Karpas-422 (cell line): ENCODE measurements around the gene ZNHIT1. TPM values are rescaled to one million over a fixed set of nuclear protein-coding genes. Genes with fewer than 3 reads are reported as not detected.
"Not testable (repeated sequence)": the region's sequence is repeated elsewhere in the genome, so short reads cannot be mapped to it uniquely, and the experiment has no call there.

Experiments used
- DNase-seq: peaks from one replicate; pipeline ENCODE4 v3.0.0-alpha.2; 2015
- H2AFZ ChIP-seq: fragments of 200-600 bp; sonication (generic); 2 replicates; pipeline ENCODE4 v1.6.1; 2014; ENCODE audit warnings: antibody characterized with exemption, low read length, mixed read lengths
- H3K27ac ChIP-seq: fragments of 200-600 bp; sonication (generic); 2 replicates; pipeline ENCODE4 v1.5.1; 2014; ENCODE audit warnings: mild to moderate bottlenecking, low read length, moderate library complexity
- H3K27me3 ChIP-seq: fragments of 200-600 bp; sonication (generic); 2 replicates; pipeline ENCODE4 v1.6.1; 2014; ENCODE audit warnings: low read length, mixed read lengths
- H3K36me3 ChIP-seq: fragments of 200-600 bp; sonication (generic); 2 replicates; pipeline ENCODE4 v1.6.1; 2014; ENCODE audit warnings: low read length, mixed read lengths; ENCODE audit not compliant: insufficient read depth
- H3K4me1 ChIP-seq: fragments of 200-600 bp; sonication (generic); 2 replicates; pipeline ENCODE4 v1.6.1; 2014; ENCODE audit warnings: mild to moderate bottlenecking, low read length, mixed read lengths
- H3K4me2 ChIP-seq: fragments of 200-600 bp; sonication (generic); 2 replicates; pipeline ENCODE4 v1.6.1; 2014; ENCODE audit warnings: low read length, low read depth, mild to moderate bottlenecking; ENCODE audit not compliant: poor library complexity, severe bottlenecking
- H3K4me3 ChIP-seq: fragments of 200-600 bp; sonication (generic); 2 replicates; pipeline ENCODE4 v1.5.1; 2014; ENCODE audit warnings: mild to moderate bottlenecking, antibody characterized with exemption, low read length, mixed read lengths
- H3K79me2 ChIP-seq: fragments of 200-600 bp; sonication (generic); 2 replicates; pipeline ENCODE4 v1.6.1; 2014; ENCODE audit warnings: mild to moderate bottlenecking, low read length, mixed read lengths
- H3K9ac ChIP-seq: fragments of 200-600 bp; sonication (generic); 2 replicates; pipeline ENCODE4 v1.6.0; 2014; ENCODE audit warnings: low read length
- H3K9me2 ChIP-seq: fragments of 200-600 bp; sonication (generic), shearing (Covaris generic); replicated peaks from 2 replicates; pipeline ENCODE4 v1.6.0; 2014; ENCODE audit warnings: mild to moderate bottlenecking, low read length, moderate library complexity; ENCODE audit not compliant: insufficient read depth
- H3K9me3 ChIP-seq: fragments of 300-700, 200-600 bp; sonication (generic); 2 replicates; pipeline ENCODE4 v1.6.1; 2014; ENCODE audit warnings: low read length, mixed read lengths
- H4K20me1 ChIP-seq: fragments of 200-600 bp; sonication (generic); 2 replicates; pipeline ENCODE4 v1.6.1; 2014; ENCODE audit warnings: mild to moderate bottlenecking, antibody characterized with exemption, low read length, low read depth; ENCODE audit not compliant: insufficient read depth
- total RNA-seq: library from RNA; depleted of rRNA; stranded (reverse); fragments of >200 nt; shearing (Covaris generic); gene quantifications from 2 replicates; pipeline ENCODE4 v1.2.3, GENCODE V29; 2014; ENCODE audit warnings: low replicate concordance

The ZNHIT1 gene
- total RNA-seq, 1 experiment from 2014 or later: 50.9 TPM

DNA sequence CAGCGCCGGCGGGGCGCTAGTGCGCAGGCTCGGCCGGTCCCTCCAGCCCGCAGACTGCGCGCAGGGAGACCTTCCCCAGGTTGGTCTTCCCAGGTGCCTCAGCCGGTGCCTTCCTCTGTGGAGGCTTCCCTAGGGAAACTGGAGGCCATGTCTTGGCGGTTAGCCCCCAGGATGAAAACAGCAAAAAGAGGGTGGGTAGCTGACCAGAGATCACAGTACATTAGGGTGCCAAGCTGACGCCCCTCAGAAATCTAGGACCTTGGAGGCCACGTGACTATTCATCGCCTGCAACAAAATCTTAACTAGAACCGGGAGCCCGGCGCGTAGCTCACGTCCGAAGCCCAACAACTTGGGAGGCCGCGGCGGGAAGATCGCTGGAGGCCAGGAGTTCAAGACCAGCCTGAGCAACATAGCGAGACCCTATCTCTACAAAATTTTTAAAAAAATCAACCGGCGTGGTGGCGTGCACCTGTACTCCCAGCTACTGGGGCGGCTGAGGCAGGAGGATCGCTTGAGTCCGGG, 27.2 kb downstream of the ZNHIT1 start:
- Histone ChIP-seq H3K4me2 (peak overlapping the region; percentile 99), H3K27ac (no peak overlapping the region), H3K36me3 (peaks cover 11% of the 10 kb centered on the region), H3K4me1 (peaks cover 23% of the 10 kb centered on the region), H3K9ac (peak overlapping the region; percentile 100), H3K9me3 (no peaks in the 10 kb centered on the region), H3K27me3 (no peaks in the 10 kb centered on the region), H4K20me1 (peaks cover 9% of the 10 kb centered on the region; the same call in 1 of the 2 replicates), H3K4me3 (peak overlapping the region; percentile 100), H3K79me2 (peaks cover 64% of the 10 kb centered on the region), H3K9me2 (no peaks in the 10 kb centered on the region), H2AFZ (0 out of 2 replicates have a peak overlapping the region, but pooled peaks have one; percentile 77)
- DNase-seq: no peak

DNA sequence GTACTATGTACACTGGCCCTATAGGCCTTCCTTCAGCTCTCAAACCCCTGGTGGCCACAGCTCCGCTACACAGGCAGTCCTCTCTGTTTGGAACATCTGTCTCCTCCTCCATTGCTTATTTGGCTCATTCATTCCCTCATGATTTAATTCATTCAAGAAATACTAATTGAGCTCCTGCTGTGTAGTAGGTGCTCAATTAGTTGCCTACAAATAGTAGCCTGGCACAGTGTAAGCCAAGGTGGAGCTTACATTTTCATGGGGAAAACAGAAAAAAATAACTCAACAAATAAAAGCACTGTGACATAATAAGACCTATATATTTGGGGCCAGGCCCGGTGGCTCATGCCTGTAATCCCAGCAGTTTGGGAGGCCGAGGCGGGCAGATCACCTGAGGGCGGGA, 30.3 kb downstream of the ZNHIT1 start:
- Histone ChIP-seq H3K4me2 (no peak overlapping the region), H3K27ac (no peak overlapping the region), H4K20me1 (peaks cover 14% of the 10 kb centered on the region), H2AFZ (no peak overlapping the region), H3K27me3 (no peaks in the 10 kb centered on the region), H3K9ac (no peak overlapping the region), H3K4me3 (no peak overlapping the region), H3K4me1 (peaks cover 38% of the 10 kb centered on the region), H3K36me3 (peaks cover 11% of the 10 kb centered on the region), H3K9me2 (no peaks in the 10 kb centered on the region), H3K79me2 (peaks cover 70% of the 10 kb centered on the region), H3K9me3 (no peaks in the 10 kb centered on the region)
- no peak for DNase-seq

DNA sequence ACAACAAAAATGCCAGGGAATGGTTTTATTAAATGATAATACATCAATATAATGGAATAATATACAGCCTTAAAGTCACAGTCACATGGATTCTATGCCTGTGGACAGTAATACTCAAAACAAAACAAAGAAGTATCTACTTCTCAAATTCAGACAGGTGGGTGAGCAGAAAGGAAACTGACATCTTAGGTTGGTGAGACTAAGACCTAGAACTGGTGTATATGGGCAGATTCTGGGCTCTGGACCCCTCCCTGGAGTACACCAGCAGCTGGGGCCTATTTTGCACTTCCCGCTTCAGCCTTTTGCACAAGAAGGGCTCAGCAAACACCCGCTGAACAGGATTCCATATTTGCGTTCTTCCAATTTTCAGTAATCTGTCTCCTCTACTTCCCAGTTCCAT, 32.4 kb downstream of the ZNHIT1 start:
- Histone ChIP-seq H3K27ac (no peak overlapping the region), H3K9me2 (no peaks in the 10 kb centered on the region), H3K36me3 (peaks cover 11% of the 10 kb centered on the region), H2AFZ (no peak overlapping the region), H3K79me2 (peaks cover 55% of the 10 kb centered on the region), H3K9me3 (no peaks in the 10 kb centered on the region), H3K4me2 (peak overlapping the region; percentile 97), H3K4me3 (peak overlapping the region; percentile 91; the same call in 1 of the 2 replicates), H4K20me1 (peaks cover 5% of the 10 kb centered on the region), H3K27me3 (no peaks in the 10 kb centered on the region), H3K4me1 (peaks cover 27% of the 10 kb centered on the region), H3K9ac (peak overlapping the region; percentile 28)
- DNase-seq: no peak

DNA sequence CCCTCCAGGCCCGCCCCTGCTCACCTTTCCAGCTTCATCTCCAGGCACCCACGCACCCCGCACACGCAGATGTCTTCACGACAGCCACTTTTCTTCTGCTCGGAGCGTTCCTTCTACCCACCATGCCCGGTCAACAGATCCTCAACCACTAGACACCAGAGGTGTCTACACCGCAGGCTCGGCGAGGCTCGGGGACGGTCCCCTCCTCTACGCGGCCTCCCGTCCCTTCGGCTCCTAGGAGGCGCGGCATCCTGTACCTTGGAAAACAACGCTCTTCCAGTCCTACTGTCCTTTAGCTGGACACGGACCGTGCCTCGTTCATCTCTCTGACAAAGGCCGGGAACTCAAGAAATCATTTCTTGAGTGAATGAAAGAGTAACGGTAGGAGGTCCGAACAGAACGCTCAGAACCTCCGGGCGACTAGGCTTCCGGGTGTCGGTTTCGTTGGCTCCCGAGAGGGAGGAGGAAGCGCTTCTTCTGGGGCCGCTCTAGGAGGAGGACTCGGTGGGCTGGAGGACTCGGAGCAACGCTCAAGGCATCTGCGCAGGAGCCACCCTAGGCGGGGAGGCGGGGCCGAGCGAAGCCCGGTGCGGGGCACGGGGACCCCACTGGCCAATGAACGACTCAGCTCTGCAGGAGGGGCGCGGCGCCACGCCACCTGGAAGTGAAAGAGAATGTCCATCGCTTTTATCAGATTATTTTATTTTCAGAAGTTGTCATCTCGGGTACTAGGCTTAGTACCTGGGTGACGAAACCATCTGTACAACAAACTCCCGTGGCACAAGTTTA, 34.1 kb downstream of the ZNHIT1 start:
- Histone ChIP-seq H3K4me1 (peaks cover 20% of the 10 kb centered on the region), H3K27ac (no peak overlapping the region), H3K36me3 (peaks cover 11% of the 10 kb centered on the region), H3K4me2 (peak overlapping the region; percentile 97), H3K4me3 (peak overlapping the region; percentile 91), H2AFZ (peak overlapping the region; percentile 64), H3K9me2 (no peaks in the 10 kb centered on the region), H3K9ac (peak overlapping the region; percentile 90), H3K79me2 (peaks cover 40% of the 10 kb centered on the region), H4K20me1 (peaks cover 5% of the 10 kb centered on the region), H3K27me3 (no peaks in the 10 kb centered on the region), H3K9me3 (no peaks in the 10 kb centered on the region)
- DNase-seq: peak; percentile 99

DNA sequence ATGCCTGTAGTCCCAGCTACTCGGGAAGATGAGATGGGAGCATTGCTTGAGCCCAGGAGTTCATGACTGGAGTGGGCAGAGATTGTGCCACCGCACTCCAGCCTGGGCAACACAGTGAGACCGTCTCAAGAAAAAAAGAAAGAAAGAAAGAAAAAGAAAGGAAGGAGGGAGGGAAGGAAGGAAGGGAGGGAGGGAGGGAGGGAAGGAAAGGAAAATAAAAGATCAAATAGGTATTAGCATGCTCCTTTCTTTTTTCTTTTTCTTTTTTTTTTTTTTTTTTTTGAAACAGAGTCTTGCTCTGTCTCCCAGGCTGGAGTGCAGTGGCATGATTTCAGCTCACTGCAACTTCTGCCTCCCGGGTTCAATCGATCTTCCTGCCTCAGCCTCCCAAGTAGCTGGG, 35.2 kb downstream of the ZNHIT1 start:
- not testable (repeated sequence) for H2AFZ ChIP-seq, H3K36me3 ChIP-seq, H3K27me3 ChIP-seq, H3K4me3 ChIP-seq, H3K27ac ChIP-seq, H4K20me1 ChIP-seq, H3K9me2 ChIP-seq, DNase-seq, H3K9me3 ChIP-seq
- peaks cover 34% of the 10 kb centered on the region for H3K79me2 ChIP-seq
- H3K4me2 ChIP-seq: peak overlapping the region; percentile 59
- peaks cover 20% of the 10 kb centered on the region for H3K4me1 ChIP-seq
- peak overlapping the region; percentile 55; the same call in 1 of the 2 replicates for H3K9ac ChIP-seq

DNA sequence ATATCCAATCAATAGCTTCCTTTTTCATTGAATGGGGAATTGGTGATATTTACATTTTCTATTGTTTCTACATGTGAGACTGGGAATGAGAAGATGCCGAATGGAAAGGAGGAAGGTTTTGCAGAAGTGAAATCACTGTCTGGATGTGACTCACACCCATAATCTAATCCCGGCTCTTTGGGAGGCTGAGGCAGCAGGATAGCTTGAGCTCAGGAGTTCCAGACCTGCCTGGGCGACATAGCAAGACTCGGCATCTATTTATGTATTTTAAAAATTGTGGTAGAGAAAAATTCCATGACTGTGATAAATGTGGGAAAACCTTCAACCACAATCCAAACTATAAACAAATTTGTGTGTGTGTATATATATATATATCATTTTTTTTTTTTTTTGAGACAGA, 37.8 kb downstream of the ZNHIT1 start:
- Histone ChIP-seq H3K4me3 (no peak overlapping the region), H3K4me1 (peaks cover 13% of the 10 kb centered on the region), H3K9ac (no peak overlapping the region), H3K9me2 (no peaks in the 10 kb centered on the region), H3K9me3 (no peaks in the 10 kb centered on the region), H4K20me1 (no peaks in the 10 kb centered on the region; the same call in 1 of the 2 replicates), H2AFZ (no peak overlapping the region), H3K36me3 (no peaks in the 10 kb centered on the region), H3K27ac (no peak overlapping the region), H3K4me2 (no peak overlapping the region), H3K79me2 (peaks cover 13% of the 10 kb centered on the region), H3K27me3 (no peaks in the 10 kb centered on the region)
- DNase-seq: no peak

DNA sequence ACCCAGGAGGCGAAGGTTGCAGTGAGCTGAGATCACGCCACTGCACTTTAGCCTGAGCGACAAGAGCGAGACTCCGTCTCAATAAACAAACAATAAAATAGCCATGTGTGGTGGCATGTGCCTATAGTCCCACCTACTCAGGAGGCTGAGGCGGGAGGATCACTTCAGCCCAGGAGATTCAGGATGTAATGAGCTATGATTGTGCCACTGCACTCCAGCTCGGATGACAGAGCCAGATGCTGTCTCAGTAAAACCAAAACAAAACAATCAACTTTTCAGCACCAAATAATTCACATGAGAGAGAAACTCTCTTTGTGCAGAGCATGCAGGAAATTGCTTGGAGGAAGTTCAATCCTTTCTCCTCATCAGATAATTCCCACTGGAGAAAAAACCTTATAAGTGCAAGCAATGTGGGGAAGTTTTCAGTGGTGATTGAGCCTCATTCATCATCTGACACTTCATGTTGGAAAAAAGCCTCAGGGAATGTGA, 40.3 kb downstream of the ZNHIT1 start:
- DNase-seq: no peak
- Histone ChIP-seq H3K27ac (no peak overlapping the region), H3K79me2 (no peaks in the 10 kb centered on the region), H3K27me3 (no peaks in the 10 kb centered on the region), H4K20me1 (no peaks in the 10 kb centered on the region), H3K4me2 (no peak overlapping the region), H3K4me3 (no peak overlapping the region), H3K4me1 (no peaks in the 10 kb centered on the region), H3K9ac (no peak overlapping the region), H3K9me3 (no peaks in the 10 kb centered on the region), H3K9me2 (no peaks in the 10 kb centered on the region), H2AFZ (no peak overlapping the region), H3K36me3 (no peaks in the 10 kb centered on the region)

DNA sequence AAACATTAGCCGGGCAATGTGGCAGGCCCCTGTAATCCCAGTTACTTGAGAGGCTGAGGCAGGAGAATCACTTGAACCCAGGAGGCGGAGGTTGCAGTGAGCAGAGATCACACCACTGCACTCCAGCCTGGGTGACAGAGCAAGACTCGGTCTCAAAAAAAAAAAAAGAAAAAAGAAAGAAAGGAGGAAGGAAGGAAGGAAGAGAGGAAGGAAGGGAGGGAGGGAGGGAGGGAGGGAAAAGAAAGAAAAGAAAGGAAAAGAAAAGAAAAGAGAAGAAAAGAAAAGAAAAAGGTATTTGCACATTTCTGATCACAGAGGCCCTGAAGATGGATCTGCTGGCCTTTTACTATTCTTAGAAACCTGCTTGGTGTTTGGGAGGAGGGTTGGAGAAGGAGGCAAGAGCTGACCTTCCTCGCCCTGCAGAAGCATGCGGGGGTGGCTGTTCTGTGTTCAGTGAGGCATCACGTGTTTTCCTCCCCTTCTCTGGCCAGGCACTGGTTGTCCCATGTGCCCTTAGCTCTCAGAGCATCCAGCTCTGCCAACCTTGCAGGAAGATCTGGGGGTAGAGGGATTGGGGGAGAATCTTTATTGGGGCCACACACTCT, 46.2 kb downstream of the ZNHIT1 start:
- not testable (repeated sequence) for H3K27ac ChIP-seq, H3K27me3 ChIP-seq, H3K9ac ChIP-seq, DNase-seq, H3K9me2 ChIP-seq, H2AFZ ChIP-seq, H3K4me2 ChIP-seq, H3K9me3 ChIP-seq, H3K4me1 ChIP-seq, H3K4me3 ChIP-seq, H4K20me1 ChIP-seq, H3K79me2 ChIP-seq, H3K36me3 ChIP-seq
